HG03097 (cell line): Measurements from ENCODE around the gene APP.

Experiments
- ATAC-seq: cut with Tn5 transposase; IDR thresholded peaks from one replicate; pipeline ENCODE4 v1.9.1; 2021; ENCODE audit not compliant: unreplicated experiment, low FRiP score

Gene APP

DNA sequence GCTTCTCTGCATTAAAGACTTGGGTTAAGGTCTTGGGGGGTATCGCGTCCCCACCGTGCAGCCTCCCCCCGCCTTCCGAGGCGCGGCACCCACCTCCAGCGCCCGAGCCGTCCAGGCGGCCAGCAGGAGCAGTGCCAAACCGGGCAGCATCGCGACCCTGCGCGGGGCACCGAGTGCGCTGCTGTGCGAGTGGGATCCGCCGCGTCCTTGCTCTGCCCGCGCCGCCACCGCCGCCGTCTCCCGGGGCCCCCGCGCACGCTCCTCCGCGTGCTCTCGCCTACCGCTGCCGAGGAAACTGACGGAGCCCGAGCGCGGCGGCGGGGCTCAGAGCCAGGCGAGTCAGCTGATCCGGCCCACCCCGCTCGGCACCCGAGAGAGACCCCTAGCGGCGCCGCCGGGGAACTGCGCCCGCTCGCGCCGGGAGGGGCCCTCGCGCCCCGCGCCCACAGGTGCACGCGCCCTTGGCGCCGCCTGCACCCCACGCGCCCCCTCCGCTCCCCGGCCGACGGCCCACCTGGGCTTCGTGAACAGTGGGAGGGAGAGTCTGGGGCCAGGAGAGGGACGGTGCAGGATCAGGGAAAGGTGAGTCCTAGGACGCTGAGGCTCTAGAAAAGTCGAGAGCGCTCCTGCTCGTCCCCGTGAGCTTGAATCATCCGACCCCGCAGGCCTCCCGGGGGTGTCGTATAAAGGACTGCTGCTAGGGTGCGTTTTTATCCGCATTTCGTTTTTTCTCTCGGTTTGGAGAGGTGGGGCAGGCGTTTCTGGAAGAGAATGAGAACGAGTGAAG lies at the start of gene APP:
Gene APP (minus strand): TSS at position 300 of the 787 bp plus-strand sequence. CDS start 150 bp downstream, at position 150.
- ATAC-seq = peak; percentile 64

GRCh38 chr21:26212220-26212619 lies 41.6 kb upstream of the APP start:
- ATAC-seq = no peak

DNA sequence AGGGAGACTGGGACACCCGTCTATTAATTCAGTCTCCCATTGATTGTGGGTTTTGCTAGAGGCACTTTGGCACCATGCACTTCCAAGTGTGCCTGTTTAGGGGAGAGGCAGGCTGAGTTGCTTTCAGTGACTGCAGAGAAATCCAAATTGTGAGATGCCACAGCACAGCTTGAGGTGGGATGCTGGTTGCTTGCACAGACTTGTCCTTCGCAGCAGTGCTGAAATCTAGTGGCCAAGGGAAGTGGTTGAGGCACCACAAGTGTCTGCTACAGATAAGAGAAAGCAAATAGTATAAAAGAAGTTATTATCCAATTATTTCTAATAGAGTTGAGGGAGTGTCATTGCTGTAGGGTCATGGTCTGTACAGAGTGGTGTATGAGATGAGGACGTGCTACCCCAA lies 40.0 kb upstream of the APP start:
- ATAC-seq = no peak

DNA sequence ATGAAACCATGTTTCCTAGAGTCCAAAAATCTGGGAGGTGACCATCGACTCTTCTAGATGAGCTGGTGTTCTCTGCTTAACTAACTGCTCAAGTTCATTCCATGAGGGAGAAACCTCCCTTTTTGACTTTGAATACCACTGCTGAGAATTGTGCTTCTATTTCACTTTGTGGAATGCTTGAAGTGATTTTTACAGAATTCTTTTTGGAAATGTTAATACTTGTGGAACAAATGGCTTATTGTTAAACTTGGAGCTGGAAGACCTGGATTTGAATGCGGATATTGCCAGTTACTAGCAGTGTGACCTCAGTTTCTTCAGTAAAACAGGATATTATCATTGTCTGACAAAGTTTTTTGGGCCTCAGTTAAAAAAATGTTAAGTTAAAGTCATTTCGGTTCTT lies 36.5 kb upstream of the APP start:
- ATAC-seq = no peak

GRCh38 chr21:26199456-26199855 lies 28.9 kb upstream of the APP start:
- no peak for ATAC-seq

DNA sequence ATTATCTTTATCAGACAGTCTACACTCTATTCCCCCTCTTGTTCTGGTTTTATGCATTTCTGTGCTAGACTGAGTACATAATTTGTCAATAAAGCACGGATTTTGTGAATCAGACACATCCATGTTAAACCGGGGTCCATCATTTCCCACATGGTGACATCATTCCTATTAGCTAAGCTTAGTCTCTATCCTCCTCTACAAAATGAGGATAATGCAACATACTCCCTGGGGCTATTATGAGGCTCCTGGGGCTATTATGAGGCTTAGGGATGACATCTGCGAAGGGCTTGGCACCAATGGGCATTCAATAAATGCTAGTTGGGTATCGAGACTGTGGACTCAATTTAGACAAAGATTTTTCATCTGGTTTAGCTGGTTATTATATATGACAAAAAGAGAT lies 25.1 kb upstream of the APP start:
- no peak for ATAC-seq

DNA sequence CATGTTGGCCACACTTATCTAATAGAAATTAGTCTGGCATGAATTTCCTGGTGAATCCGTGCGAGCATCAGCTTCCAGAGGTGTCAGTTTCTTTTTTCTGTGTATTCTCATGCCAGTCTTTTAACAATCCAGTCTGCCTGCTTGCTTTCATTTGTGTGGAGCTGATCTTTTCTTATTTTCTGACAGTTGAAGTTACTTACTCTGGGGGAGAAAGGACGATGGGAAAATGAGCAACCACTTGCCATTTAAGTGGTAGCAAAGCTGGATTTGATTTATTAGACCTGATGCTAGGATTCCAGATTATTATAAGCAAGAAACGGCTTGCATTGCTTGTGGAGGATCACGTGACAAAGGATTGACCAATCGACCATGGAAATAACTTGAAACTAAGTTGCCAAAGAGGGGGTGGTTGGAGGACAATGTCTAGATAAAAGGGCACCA lies 24.3 kb upstream of the APP start:
- no peak for ATAC-seq

- ATAC-seq = no peak
Observed at GRCh38 chr21:26194326-26194725, 23.8 kb upstream of the APP start.

DNA sequence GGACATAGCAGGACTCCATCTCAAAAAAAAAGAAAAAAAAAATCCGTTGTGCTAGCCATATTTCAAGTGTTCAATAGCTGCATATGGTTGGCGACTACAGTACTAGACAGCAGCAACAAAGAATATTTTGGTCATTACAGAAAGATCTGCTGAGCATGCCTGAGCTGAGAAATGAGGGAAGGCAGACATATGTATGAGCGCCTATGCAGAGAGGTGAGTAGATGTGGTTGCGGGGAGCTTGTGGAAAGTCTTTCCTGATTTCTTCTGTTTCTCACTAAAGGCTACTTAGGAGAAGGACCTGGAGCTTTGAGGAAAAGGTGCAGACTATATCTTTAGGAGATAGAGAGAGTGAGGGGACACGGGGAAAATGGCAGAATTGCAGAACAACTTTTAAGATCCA lies 21.0 kb upstream of the APP start:
- no peak for ATAC-seq

DNA sequence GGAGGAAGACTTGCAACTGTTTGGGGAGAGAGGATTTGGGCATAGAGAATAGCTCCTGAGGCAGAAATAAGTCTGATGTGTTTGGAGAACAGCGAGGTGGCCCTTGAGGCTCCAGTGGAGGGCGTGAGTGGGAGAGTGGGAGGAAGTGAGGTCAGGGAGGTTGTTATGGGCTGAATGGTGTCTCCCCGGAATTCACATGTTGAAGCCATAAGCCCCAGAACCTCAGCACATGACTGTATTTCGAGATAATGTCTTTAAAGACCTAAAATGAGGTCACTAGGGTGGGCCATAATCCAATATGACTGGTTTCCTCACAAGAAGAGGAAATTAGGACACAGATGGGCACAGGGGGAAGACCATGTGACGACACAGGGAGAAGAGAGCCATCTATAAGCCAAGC lies 17.9 kb upstream of the APP start:
- ATAC-seq = no peak

DNA sequence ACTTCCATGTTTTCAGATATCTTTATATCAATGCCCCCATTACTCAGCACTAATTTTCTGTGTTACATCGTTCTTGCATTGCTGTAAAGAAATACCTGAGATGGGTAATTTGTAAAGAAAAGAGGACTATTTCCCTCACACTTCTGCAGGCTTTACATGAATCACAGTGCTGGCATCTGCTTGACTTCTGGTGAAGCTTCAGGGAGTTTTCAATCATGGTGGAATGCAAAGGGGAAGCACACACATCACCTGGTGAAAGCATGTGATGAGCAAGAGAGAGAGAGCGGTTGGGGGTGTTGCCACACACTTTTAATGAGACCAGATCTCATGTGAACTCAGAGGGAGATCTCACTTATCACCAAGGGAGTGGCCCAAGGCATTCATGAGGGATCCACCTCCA lies 14.9 kb upstream of the APP start:
- ATAC-seq = no peak

GRCh38 chr21:26185021-26185420 lies 14.5 kb upstream of the APP start:
- ATAC-seq = no peak

- ATAC-seq = no peak
Observed at GRCh38 chr21:26179501-26179900, 8.9 kb upstream of the APP start.

GRCh38 chr21:26177746-26178426 lies 7.3 kb upstream of the APP start:
- peak; percentile 67 for ATAC-seq

- no peak for ATAC-seq
Observed at GRCh38 chr21:26177187-26177586, 6.6 kb upstream of the APP start.

GRCh38 chr21:26171258-26172100 lies 909 bp upstream of the APP start:
- no peak for ATAC-seq

DNA sequence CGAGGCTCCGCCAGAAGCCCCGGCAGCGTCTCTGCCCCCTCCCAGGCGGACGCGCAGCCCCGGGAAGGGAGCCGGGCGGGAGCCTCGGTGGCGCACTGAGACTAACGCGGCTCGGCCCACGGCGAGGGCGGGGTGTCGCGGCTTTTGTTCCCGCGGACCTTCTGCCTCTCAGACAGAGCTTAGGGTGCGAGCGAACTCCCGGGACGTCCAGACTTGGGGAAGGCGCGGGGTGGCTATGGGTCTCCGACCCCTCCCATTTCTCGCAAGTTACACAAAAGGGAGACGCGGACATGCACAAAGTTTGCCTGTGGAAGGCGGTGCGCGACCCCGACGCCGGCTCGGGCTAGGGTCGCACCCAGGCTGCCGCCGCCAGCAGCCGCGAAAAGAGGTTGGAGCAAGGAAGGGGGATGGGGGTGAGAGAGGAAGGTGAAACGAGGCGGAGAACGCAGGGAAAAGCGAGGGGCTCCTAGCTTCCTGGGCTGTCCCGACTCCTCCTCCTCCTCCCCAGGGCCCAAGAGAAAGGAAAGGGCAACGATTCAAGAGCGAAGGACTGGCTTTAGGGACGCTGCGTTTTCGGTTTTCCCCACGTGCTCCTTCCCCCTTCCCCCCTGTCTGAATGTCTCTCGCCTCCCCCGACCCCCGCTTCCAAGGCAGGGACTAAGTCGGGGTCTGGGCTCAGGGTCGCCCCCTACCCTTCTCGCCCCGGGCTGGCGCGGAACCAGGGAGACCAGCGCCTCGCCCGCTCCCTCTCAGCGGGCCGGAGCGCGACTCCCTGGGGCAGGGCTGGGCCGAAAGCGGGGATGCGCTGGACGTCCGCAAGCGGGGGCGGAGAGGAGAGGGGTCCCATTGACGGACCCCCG lies 729 bp downstream of the APP start:
- peak; percentile 26 for ATAC-seq

DNA sequence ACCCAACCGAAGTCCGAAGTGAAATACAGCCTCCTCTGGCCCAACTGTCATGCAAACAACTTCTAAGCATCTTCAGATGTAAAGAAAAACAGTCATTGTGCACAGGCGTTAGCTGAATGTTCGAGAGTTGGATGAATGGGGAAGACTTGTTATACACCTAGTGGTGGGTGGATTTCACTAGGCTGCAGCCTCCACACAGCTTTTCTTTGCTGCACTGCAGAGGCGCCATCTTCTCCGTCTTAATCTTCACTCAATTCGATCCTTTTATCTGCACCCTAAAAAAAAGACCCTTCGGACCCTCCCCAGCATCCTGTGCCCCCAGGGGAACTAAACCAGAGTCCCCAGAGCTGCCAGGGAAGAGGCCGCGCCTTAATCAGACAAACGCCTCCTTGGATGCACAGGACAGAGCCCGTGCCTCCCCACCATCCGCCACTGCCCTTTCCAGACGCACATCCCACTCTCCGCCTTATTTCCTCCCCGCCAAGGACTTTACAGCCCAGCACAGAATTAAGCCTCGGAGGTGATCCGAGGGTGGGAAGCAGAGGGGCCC lies 1.4 kb downstream of the APP start:
- peak; percentile 58 for ATAC-seq

- ATAC-seq = no peak
Observed at GRCh38 chr21:26168371-26168770, 2.2 kb downstream of the APP start.

- no peak for ATAC-seq
Observed at GRCh38 chr21:26167593-26167992, 3.0 kb downstream of the APP start.
